Activated T-helper 17 cell treated with anti-CD3 and anti-CD28 coated beads, Interleukin-2, amount 50 U/mL, for 72 hours (primary cell): ENCODE measurements around the gene GHR. TPM values are rescaled to one million over a fixed set of nuclear protein-coding genes. Genes with fewer than 3 reads are reported as not detected.

ENCODE experiments used
- ATAC-seq: fragments of 150-1000 bp; cut with Tn5 transposase; replicated peaks from 2 replicates; pipeline ENCODE4 v1.10.0; 2021; ENCODE audit warnings: mild to moderate bottlenecking, moderate library complexity
- H3K27ac Mint-ChIP-seq: one replicate; pipeline ENCODE4 v1.8.0; 2022; ENCODE audit warnings: mixed read lengths
- H3K27me3 Mint-ChIP-seq: one replicate; pipeline ENCODE4 v1.8.0; 2022; ENCODE audit warnings: mixed read lengths
- H3K36me3 Mint-ChIP-seq: one replicate; pipeline ENCODE4 v1.8.0; 2022; ENCODE audit warnings: low read depth, mild to moderate bottlenecking, mixed read lengths
- H3K4me1 Mint-ChIP-seq: one replicate; pipeline ENCODE4 v1.8.0; 2022; ENCODE audit warnings: mixed read lengths
- H3K4me3 Mint-ChIP-seq: one replicate; pipeline ENCODE4 v1.8.0; 2022; ENCODE audit warnings: mild to moderate bottlenecking, mixed read lengths
- H3K9me3 Mint-ChIP-seq: one replicate; pipeline ENCODE4 v1.8.0; 2022; ENCODE audit warnings: mixed read lengths
- total RNA-seq, 2 donors: library from RNA; stranded (reverse); gene quantifications; one replicate each; pipeline ENCODE4 v1.2.3, GENCODE V29; 2022

GHR gene
- total RNA-seq, 2 donors from 2014 or later, result not detected

- no peaks in the 10 kb centered on the region for H3K36me3 Mint-ChIP-seq
- no peaks in the 10 kb centered on the region for H3K9me3 Mint-ChIP-seq
- H3K4me3 Mint-ChIP-seq, result no peak overlapping the region
- no peak for ATAC-seq
- H3K27me3 Mint-ChIP-seq, result peaks cover 4% of the 10 kb centered on the region
- no peak overlapping the region for H3K27ac Mint-ChIP-seq
- no peaks in the 10 kb centered on the region for H3K4me1 Mint-ChIP-seq
Observed at GRCh38 chr5:42491699-42492098, 68.5 kb downstream of the GHR start.

- no peaks in the 10 kb centered on the region for H3K9me3 Mint-ChIP-seq
- H3K36me3 Mint-ChIP-seq, result no peaks in the 10 kb centered on the region
- no peak for ATAC-seq
- H3K27ac Mint-ChIP-seq, result no peak overlapping the region
- no peaks in the 10 kb centered on the region for H3K4me1 Mint-ChIP-seq
- no peak overlapping the region for H3K4me3 Mint-ChIP-seq
- H3K27me3 Mint-ChIP-seq, result peaks cover 4% of the 10 kb centered on the region
Observed at GRCh38 chr5:42492974-42493373, 69.7 kb downstream of the GHR start.

GRCh38 chr5:42494414-42494813, 71.2 kb downstream of the GHR start:
- Mint-ChIP-seq H3K9me3 (no peaks in the 10 kb centered on the region), H3K4me1 (no peaks in the 10 kb centered on the region), H3K36me3 (no peaks in the 10 kb centered on the region), H3K27me3 (no peaks in the 10 kb centered on the region), H3K27ac (no peak overlapping the region), H3K4me3 (no peak overlapping the region)
- ATAC-seq, result no peak

GRCh38 chr5:42495914-42496313, 72.7 kb downstream of the GHR start:
- Mint-ChIP-seq H3K4me3 (no peak overlapping the region), H3K36me3 (no peaks in the 10 kb centered on the region), H3K27ac (no peak overlapping the region), H3K9me3 (no peaks in the 10 kb centered on the region), H3K27me3 (no peaks in the 10 kb centered on the region), H3K4me1 (no peaks in the 10 kb centered on the region)
- ATAC-seq, result no peak

DNA sequence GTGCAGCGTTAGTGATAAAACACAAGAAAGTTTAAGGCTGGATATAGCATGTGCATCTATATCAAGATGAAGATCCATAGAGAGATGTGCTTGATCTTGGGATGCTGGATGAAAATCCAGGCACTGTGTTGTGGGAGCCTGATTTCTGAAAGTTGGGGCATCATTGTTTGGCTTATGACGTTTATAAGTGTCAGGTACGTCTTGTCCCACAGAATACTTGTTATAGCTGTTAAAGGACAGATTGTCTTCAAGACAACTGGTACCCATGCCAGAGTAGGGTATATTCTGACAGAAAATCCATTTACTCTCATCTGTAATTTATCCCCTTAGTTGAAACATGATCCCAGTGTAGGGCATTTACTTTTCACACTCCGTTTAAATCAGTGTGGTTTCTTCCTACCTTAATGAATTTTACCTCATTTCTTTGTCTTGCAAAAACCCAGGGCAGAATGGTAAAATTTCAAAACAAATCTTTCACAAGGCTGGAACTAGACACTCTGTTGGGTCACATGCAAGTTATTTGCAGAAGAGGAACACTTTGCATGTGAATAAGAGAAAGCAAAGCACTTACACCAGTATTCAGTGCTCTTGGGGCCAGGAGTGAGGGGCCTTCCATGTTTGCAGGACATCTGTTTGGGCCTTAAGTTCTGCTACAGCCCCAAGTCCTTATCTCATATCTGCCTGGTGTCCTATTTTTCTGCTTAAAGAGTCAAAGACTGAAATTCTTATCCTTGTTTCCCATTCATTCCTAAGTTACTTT, 73.3 kb downstream of the GHR start:
- Mint-ChIP-seq H3K9me3 (no peaks in the 10 kb centered on the region), H3K4me3 (no peak overlapping the region), H3K27ac (no peak overlapping the region), H3K36me3 (no peaks in the 10 kb centered on the region), H3K4me1 (no peaks in the 10 kb centered on the region), H3K27me3 (no peaks in the 10 kb centered on the region)
- no peak for ATAC-seq

- Mint-ChIP-seq H3K36me3 (no peaks in the 10 kb centered on the region), H3K27ac (no peak overlapping the region), H3K27me3 (no peaks in the 10 kb centered on the region), H3K4me3 (no peak overlapping the region), H3K4me1 (no peaks in the 10 kb centered on the region), H3K9me3 (no peaks in the 10 kb centered on the region)
- ATAC-seq, result no peak
Observed at GRCh38 chr5:42498000-42498399, 74.8 kb downstream of the GHR start.

- Mint-ChIP-seq H3K9me3 (no peaks in the 10 kb centered on the region), H3K27me3 (no peaks in the 10 kb centered on the region), H3K4me3 (no peak overlapping the region), H3K27ac (no peak overlapping the region), H3K4me1 (no peaks in the 10 kb centered on the region), H3K36me3 (no peaks in the 10 kb centered on the region)
- ATAC-seq, result no peak
Observed at GRCh38 chr5:42499016-42499415, 75.8 kb downstream of the GHR start.

GRCh38 chr5:42500003-42500599, 76.9 kb downstream of the GHR start:
- Mint-ChIP-seq H3K4me3 (no peak overlapping the region), H3K27me3 (no peaks in the 10 kb centered on the region), H3K4me1 (no peaks in the 10 kb centered on the region), H3K36me3 (no peaks in the 10 kb centered on the region), H3K27ac (no peak overlapping the region), H3K9me3 (no peaks in the 10 kb centered on the region)
- no peak for ATAC-seq

DNA sequence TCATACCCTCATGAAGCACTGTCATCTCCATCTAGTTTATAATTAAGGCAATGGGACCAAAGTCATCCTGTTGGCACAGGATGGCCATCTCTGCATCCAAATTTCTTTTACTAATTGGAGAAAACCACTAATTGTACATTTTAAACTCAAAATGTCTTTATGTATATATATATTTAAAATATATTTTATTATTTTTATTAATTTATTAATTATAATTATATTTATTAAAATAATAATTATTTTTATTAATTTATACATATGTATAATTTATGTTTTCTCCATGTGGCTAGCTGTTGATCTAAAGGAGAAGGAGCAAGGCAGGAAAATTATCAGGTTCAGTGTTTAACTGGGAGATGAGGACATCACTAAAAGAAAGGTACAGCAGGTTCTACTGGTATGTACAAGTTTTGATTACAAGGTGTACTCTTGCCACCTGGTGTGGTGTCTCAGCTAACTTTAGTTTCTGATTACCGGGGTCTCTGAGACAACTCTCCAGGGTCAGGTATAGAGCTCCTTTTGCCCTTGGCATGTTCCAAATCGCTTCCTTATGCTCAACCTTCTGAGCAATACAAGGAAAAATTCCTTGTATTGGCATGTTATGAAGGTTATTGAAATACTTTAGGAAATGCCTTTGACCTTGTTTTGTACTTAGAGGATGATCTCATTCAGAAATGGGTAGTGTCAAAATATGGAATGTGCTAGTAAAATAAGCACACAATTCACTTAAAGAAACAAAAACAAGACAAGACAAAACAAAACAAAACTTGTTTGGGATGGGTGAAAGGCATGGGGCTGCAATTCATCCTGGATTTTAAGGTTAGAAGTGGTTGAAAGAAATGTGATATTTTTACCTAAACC, 79.6 kb downstream of the GHR start:
- Mint-ChIP-seq H3K36me3 (no peaks in the 10 kb centered on the region), H3K27ac (no peak overlapping the region), H3K4me3 (no peak overlapping the region), H3K27me3 (no peaks in the 10 kb centered on the region), H3K4me1 (no peaks in the 10 kb centered on the region), H3K9me3 (no peaks in the 10 kb centered on the region)
- no peak for ATAC-seq

DNA sequence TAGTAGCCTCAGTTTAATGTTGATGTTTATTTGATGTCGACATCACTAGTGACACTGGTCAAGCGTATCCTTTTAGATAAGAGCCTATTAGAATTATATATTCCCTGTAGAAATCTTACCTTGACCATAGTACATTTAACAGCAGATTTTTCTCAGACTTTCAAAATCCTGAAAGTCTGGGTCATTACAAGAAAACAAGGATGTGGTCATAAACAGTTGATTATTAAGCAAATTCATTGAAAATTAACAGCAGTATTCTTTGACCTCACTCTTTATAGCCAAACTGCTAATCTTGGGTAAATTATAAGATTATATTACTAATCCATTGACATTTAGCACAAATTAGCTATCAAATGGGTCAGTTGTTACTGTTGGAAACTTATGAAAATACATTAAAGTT, 83.4 kb downstream of the GHR start:
- Mint-ChIP-seq H3K27ac (no peak overlapping the region), H3K36me3 (no peaks in the 10 kb centered on the region), H3K27me3 (peaks cover 2% of the 10 kb centered on the region), H3K4me1 (no peaks in the 10 kb centered on the region), H3K4me3 (no peak overlapping the region), H3K9me3 (no peaks in the 10 kb centered on the region)
- ATAC-seq, result no peak

- peaks cover 3% of the 10 kb centered on the region for H3K27me3 Mint-ChIP-seq
- H3K27ac Mint-ChIP-seq, result no peak overlapping the region
- no peak for ATAC-seq
- H3K4me3 Mint-ChIP-seq, result no peak overlapping the region
- H3K36me3 Mint-ChIP-seq, result no peaks in the 10 kb centered on the region
- no peaks in the 10 kb centered on the region for H3K4me1 Mint-ChIP-seq
- no peaks in the 10 kb centered on the region for H3K9me3 Mint-ChIP-seq
Observed at GRCh38 chr5:42507451-42508097, 84.3 kb downstream of the GHR start.

GRCh38 chr5:42513246-42513645, 90.0 kb downstream of the GHR start:
- ATAC-seq, result no peak

GRCh38 chr5:42514754-42515153, 91.5 kb downstream of the GHR start:
- Mint-ChIP-seq H3K27me3 (peaks cover 3% of the 10 kb centered on the region), H3K4me1 (no peaks in the 10 kb centered on the region)

More at GRCh38 chr5:42513246-42513645, 90.0 kb downstream of the GHR start:
- no peak overlapping the region for H3K4me3 Mint-ChIP-seq
- no peaks in the 10 kb centered on the region for H3K36me3 Mint-ChIP-seq
- H3K9me3 Mint-ChIP-seq, result no peaks in the 10 kb centered on the region
- peaks cover 3% of the 10 kb centered on the region for H3K27me3 Mint-ChIP-seq
- H3K27ac Mint-ChIP-seq, result no peak overlapping the region
- no peaks in the 10 kb centered on the region for H3K4me1 Mint-ChIP-seq

DNA sequence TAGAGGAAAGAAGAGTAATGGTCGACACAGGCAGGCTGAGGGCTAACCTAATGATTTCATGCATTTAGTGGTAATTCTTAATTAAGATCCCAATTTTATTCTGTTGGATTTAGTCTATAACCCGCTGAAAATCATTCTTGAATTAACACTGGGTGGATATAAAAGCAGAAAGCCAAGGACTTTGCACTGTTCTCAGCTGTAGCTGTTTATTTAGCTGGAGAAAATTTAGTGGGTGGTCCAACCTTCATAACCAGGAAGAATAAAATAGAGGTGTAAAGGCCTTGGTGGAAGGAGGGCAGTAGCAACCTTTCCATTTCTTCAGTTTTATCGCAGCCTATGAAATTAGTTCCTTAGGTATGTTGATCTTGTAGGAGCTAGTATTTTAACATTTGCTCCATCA, 92.3 kb downstream of the GHR start:
- Mint-ChIP-seq H3K4me1 (no peaks in the 10 kb centered on the region), H3K4me3 (no peak overlapping the region), H3K27ac (no peak overlapping the region), H3K36me3 (no peaks in the 10 kb centered on the region), H3K27me3 (peaks cover 3% of the 10 kb centered on the region), H3K9me3 (no peaks in the 10 kb centered on the region)
- ATAC-seq, result no peak

More at GRCh38 chr5:42514754-42515153, 91.5 kb downstream of the GHR start:
- Mint-ChIP-seq H3K9me3 (no peaks in the 10 kb centered on the region), H3K4me3 (no peak overlapping the region), H3K36me3 (no peaks in the 10 kb centered on the region), H3K27ac (no peak overlapping the region)
- ATAC-seq, result no peak
